Activated B cell treated with CpG ODN at 0.5 μM for 24 hours (primary cell): ENCODE measurements around the gene ZFR2. TPM values are rescaled to one million over a fixed set of nuclear protein-coding genes. Genes with fewer than 3 reads are reported as not detected.

Experiments used
- ATAC-seq: fragments of 200-7000 bp; cut with Tn5 transposase; one replicate; pipeline ENCODE4 v1.10.0; 2021; ENCODE audit warnings: low read depth, mild to moderate bottlenecking, moderate library complexity
- CTCF ChIA-PET: fragments of 350-600 bp; sonication (Branson Sonifier 250); formaldehyde crosslinking; loops from one replicate; lab custom pipeline; 2021; ENCODE audit warnings: antibody characterized with exemption; lab: Charles Lee
- POLR2A ChIA-PET: fragments of 350-600 bp; sonication (Branson Sonifier 250); formaldehyde crosslinking; loops from one replicate; lab custom pipeline; 2021; ENCODE audit warnings: antibody characterized with exemption; lab: Charles Lee
- DNase-seq: peaks from one replicate; pipeline ENCODE4 v3.0.0; 2022
- H3K27ac Mint-ChIP-seq: one replicate; pipeline ENCODE4 v1.8.0; 2020; ENCODE audit warnings: mixed read lengths
- H3K27me3 Mint-ChIP-seq: one replicate; pipeline ENCODE4 v1.8.0; 2021; ENCODE audit warnings: mixed read lengths
- H3K36me3 Mint-ChIP-seq: one replicate; pipeline ENCODE4 v1.8.0; 2021; ENCODE audit warnings: low read depth, mixed read lengths
- H3K4me1 Mint-ChIP-seq: one replicate; pipeline ENCODE4 v1.8.0; 2021; ENCODE audit warnings: mixed read lengths
- H3K4me3 Mint-ChIP-seq: one replicate; pipeline ENCODE4 v1.8.0; 2020; ENCODE audit warnings: mild to moderate bottlenecking, mixed read lengths
- H3K9me3 Mint-ChIP-seq: one replicate; pipeline ENCODE4 v1.8.0; 2020; ENCODE audit warnings: mixed read lengths
- CTCF ChIP-seq: fragments of 200-600 bp; IDR thresholded peaks from one replicate; pipeline ENCODE4 v1.8.0; 2022; ENCODE audit warnings: antibody characterized with exemption, mild to moderate bottlenecking
- intact Hi-C: fragments of 100-400 bp; cut with micrococcal nuclease; formaldehyde crosslinking; loops from one replicate; pipeline ENCODE4 v1.15.1; 2024
- total RNA-seq: library from RNA; stranded (reverse); gene quantifications from 2 replicates; pipeline ENCODE4 v1.2.3, GENCODE V29; 2022

The ZFR2 gene
- total RNA-seq, 1 donor from 2014 or later: 0.31 TPM

GRCh38 chr19:3782903-3783302 lies 85.9 kb downstream of the ZFR2 start:
- Mint-ChIP-seq H3K9me3 (peaks cover 13% of the 10 kb centered on the region), H3K27ac (no peak overlapping the region), H3K27me3 (peaks cover 4% of the 10 kb centered on the region), H3K36me3 (peaks cover 10% of the 10 kb centered on the region), H3K4me1 (peaks cover 15% of the 10 kb centered on the region), H3K4me3 (no peak overlapping the region)
- intact Hi-C loops: loop anchor here (1.0 kb wide), 1 partner anchor 39 kb away; no protein-coding TSS in a partner anchor
- no peak for DNase-seq
- no peak for TF ChIP-seq CTCF
- CTCF ChIA-PET: no interaction called here
- ATAC-seq: no peak
- POLR2A ChIA-PET: interaction anchor here (0.6 kb wide), 1 partner anchor 687 kb away, joined by 6 read pairs; no protein-coding TSS in a partner anchor

- no peak for TF ChIP-seq CTCF
- ChIA-PET CTCF (no interaction called here), POLR2A (interaction anchor here (0.6 kb wide), 1 partner anchor 687 kb away, joined by 6 read pairs; no protein-coding TSS in a partner anchor)
- Mint-ChIP-seq H3K9me3 (peaks cover 13% of the 10 kb centered on the region), H3K27ac (no peak overlapping the region), H3K27me3 (peaks cover 4% of the 10 kb centered on the region), H3K4me3 (no peak overlapping the region), H3K36me3 (peaks cover 10% of the 10 kb centered on the region), H3K4me1 (peaks cover 15% of the 10 kb centered on the region)
- ATAC-seq: no peak
- intact Hi-C loops: no loop called here
- DNase-seq: no peak
Measured at GRCh38 chr19:3782330-3782729, 86.5 kb downstream of the ZFR2 start.

GRCh38 chr19:3781603-3782002 lies 87.2 kb downstream of the ZFR2 start:
- Mint-ChIP-seq H3K9me3 (peaks cover 13% of the 10 kb centered on the region), H3K4me1 (peaks cover 14% of the 10 kb centered on the region), H3K36me3 (peaks cover 10% of the 10 kb centered on the region), H3K4me3 (no peak overlapping the region), H3K27ac (no peak overlapping the region), H3K27me3 (peaks cover 4% of the 10 kb centered on the region)
- ChIA-PET CTCF (no interaction called here), POLR2A (no interaction called here)
- no peak for TF ChIP-seq CTCF
- DNase-seq (no peak), ATAC-seq (no peak)
- intact Hi-C loops: no loop called here

GRCh38 chr19:3780786-3781304 lies 88.0 kb downstream of the ZFR2 start:
- ChIA-PET CTCF (no interaction called here), POLR2A (interaction anchor here (0.7 kb wide), 1 partner anchor 18 kb away, joined by 3 read pairs; the partner anchor contains the start of gene MRPL54)
- Mint-ChIP-seq H3K27me3 (peaks cover 4% of the 10 kb centered on the region), H3K4me1 (peaks cover 13% of the 10 kb centered on the region), H3K27ac (no peak overlapping the region), H3K9me3 (peaks cover 13% of the 10 kb centered on the region), H3K36me3 (peaks cover 10% of the 10 kb centered on the region), H3K4me3 (no peak overlapping the region)
- intact Hi-C loops: no loop called here
- ATAC-seq (no peak), DNase-seq (no peak)
- TF ChIP-seq CTCF: no peak

GRCh38 chr19:3778899-3779723 lies 89.7 kb downstream of the ZFR2 start:
- intact Hi-C loops: no loop called here
- Mint-ChIP-seq H3K27ac (no peak overlapping the region), H3K27me3 (no peaks in the 10 kb centered on the region), H3K4me1 (no peaks in the 10 kb centered on the region), H3K9me3 (peaks cover 13% of the 10 kb centered on the region), H3K36me3 (peaks cover 10% of the 10 kb centered on the region), H3K4me3 (no peak overlapping the region)
- ChIA-PET POLR2A (interaction anchor here (0.7 to 1.7 kb wide), 2 partner anchors 17 to 69 kb away, joined by 3 to 6 read pairs; partner anchors contain the start of gene MRPL54), CTCF (no interaction called here)
- ATAC-seq (no peak), DNase-seq (no peak)
- TF ChIP-seq CTCF: no peak
